IMR-90 (cell line): ENCODE data around the gene CYP2A13. TPM values are rescaled to one million over a fixed set of nuclear protein-coding genes. Genes with fewer than 3 reads are reported as not detected.
A peak's percentile ranks its signal among the peaks of the same experiment; 100 is the strongest.
"Not testable (repeated sequence)": the region's sequence is repeated elsewhere in the genome, so short reads cannot be mapped to it uniquely, and the experiment has no call there.

Experiments used
- ATAC-seq: fragments of 200-7000 bp; cut with Tn5 transposase; 2 replicates; pipeline ENCODE4 v1.9.1; 2020; ENCODE audit warnings: low read depth, mild to moderate bottlenecking, moderate library complexity
- BruUV-seq: library from RNA; stranded (reverse); fragments of 400-500 nt; replicated peaks from 2 replicates; lab custom pipeline; 2021; lab: Mats Ljungman, UMichigan
- CTCF ChIA-PET: fragments of 300-600 bp; formaldehyde crosslinking; extraction: SDS; loops from one replicate; lab custom pipeline; 2021; ENCODE audit warnings: antibody characterized with exemption; lab: Yijun Ruan, JAX
- POLR2A ChIA-PET: fragments of 300-600 bp; sonication (Branson Sonifier 250); formaldehyde crosslinking; loops from one replicate; lab custom pipeline; 2022; ENCODE audit warnings: antibody characterized with exemption; ENCODE audit not compliant: unreplicated experiment; lab: Charles Lee
- DNase-seq: peaks from one replicate; pipeline ENCODE4 v3.0.0; 2013
- H2AFZ ChIP-seq: replicated peaks from 2 replicates; pipeline ENCODE3; 2013; ENCODE audit warnings: low read length, mild to moderate bottlenecking; ENCODE audit not compliant: poor library complexity
- H2AK5ac ChIP-seq: 2 replicates; pipeline ENCODE4 v1.6.1; 2013; ENCODE audit warnings: low read depth, low read length, inconsistent platforms
- H2AK9ac ChIP-seq: replicated peaks from 2 replicates; pipeline ENCODE3; 2013; ENCODE audit warnings: mild to moderate bottlenecking, low read depth, low read length, moderate library complexity; ENCODE audit not compliant: poor library complexity
- H2BK120ac ChIP-seq: 2 replicates; pipeline ENCODE4 v1.6.1; 2013; ENCODE audit warnings: low read depth, low read length, inconsistent platforms
- H2BK15ac ChIP-seq: 3 replicates; pipeline ENCODE4 v1.6.1; 2013; ENCODE audit warnings: low read depth, low read length, inconsistent platforms
- H2BK20ac ChIP-seq: 2 replicates; pipeline ENCODE4 v1.6.1; 2013; ENCODE audit warnings: low read depth, mild to moderate bottlenecking, inconsistent platforms, low read length, moderate library complexity
- H2BK5ac ChIP-seq: 2 replicates; pipeline ENCODE4 v1.6.1; 2013; ENCODE audit warnings: mild to moderate bottlenecking, low read depth, low read length, inconsistent platforms; ENCODE audit not compliant: poor library complexity, severe bottlenecking
- H3K14ac ChIP-seq: replicated peaks from 2 replicates; pipeline ENCODE4 v1.6.1; 2013; ENCODE audit warnings: low read depth, low read length, inconsistent platforms
- H3K18ac ChIP-seq: 2 replicates; pipeline ENCODE4 v1.6.1; 2013; ENCODE audit warnings: low read depth, low read length, control low read depth
- H3K23ac ChIP-seq: 2 replicates; pipeline ENCODE4 v1.6.1; 2013; ENCODE audit warnings: low read depth, low read length, inconsistent platforms
- H3K27ac ChIP-seq: 2 replicates; pipeline ENCODE4 v1.5.1; 2013; ENCODE audit warnings: mild to moderate bottlenecking, control low read depth, low read length; ENCODE audit not compliant: insufficient read depth
- H3K27me3 ChIP-seq: 2 replicates; pipeline ENCODE4 v1.6.1; 2013; ENCODE audit warnings: low read length; ENCODE audit not compliant: control insufficient read depth, insufficient read depth
- H3K36me3 ChIP-seq: 2 replicates; pipeline ENCODE4 v1.6.1; 2013; ENCODE audit warnings: low read length, mixed read lengths; ENCODE audit not compliant: control insufficient read depth, insufficient read depth
- H3K4ac ChIP-seq: 2 replicates; pipeline ENCODE4 v1.6.1; 2013; ENCODE audit warnings: low read depth, low read length, inconsistent platforms
- H3K4me1 ChIP-seq: 2 replicates; pipeline ENCODE4 v1.6.1; 2013; ENCODE audit warnings: low read length, mixed read lengths; ENCODE audit not compliant: control insufficient read depth, insufficient read depth
- H3K4me2 ChIP-seq: 2 replicates; pipeline ENCODE4 v1.6.1; 2013; ENCODE audit warnings: low read depth, mild to moderate bottlenecking, control low read depth, low read length, moderate library complexity
- H3K4me3 ChIP-seq: 2 replicates; pipeline ENCODE4 v1.5.1; 2013; ENCODE audit warnings: low read depth, mild to moderate bottlenecking, control low read depth, low read length, moderate library complexity; ENCODE audit not compliant: insufficient read depth
- H3K56ac ChIP-seq: 2 replicates; pipeline ENCODE4 v1.6.1; 2013; ENCODE audit warnings: low read length, inconsistent platforms; ENCODE audit not compliant: insufficient read depth; ENCODE audit errors: extremely low read depth
- H3K79me1 ChIP-seq, 2 experiments: 2 replicates each; pipeline ENCODE4 v1.6.1; 2013; ENCODE audit warnings: low read length in 2 of 2, inconsistent platforms in 1 of 2, low read depth in 1 of 2
- H3K9ac ChIP-seq: 2 replicates; pipeline ENCODE4 v1.6.1; 2013; ENCODE audit warnings: low read depth, low read length, control low read depth
- H3K9me1 ChIP-seq: 2 replicates; pipeline ENCODE4 v1.6.1; 2013; ENCODE audit warnings: low read length, inconsistent platforms; ENCODE audit not compliant: insufficient read depth
- H3K9me3 ChIP-seq: 2 replicates; pipeline ENCODE4 v1.6.1; 2013; ENCODE audit warnings: low read length; ENCODE audit not compliant: control insufficient read depth, insufficient read depth
- H4K20me1 ChIP-seq: 2 replicates; pipeline ENCODE4 v1.6.1; 2013; ENCODE audit warnings: low read length, inconsistent platforms; ENCODE audit not compliant: insufficient read depth
- H4K5ac ChIP-seq: 2 replicates; pipeline ENCODE4 v1.6.1; 2013; ENCODE audit warnings: mild to moderate bottlenecking, low read depth, low read length, control low read depth
- H4K8ac ChIP-seq, 2 experiments: 2 replicates each; pipeline ENCODE4 v1.6.1; 2013; ENCODE audit warnings: low read depth in 2 of 2, low read length in 2 of 2, control low read depth in 1 of 2, inconsistent platforms in 1 of 2
- H4K91ac ChIP-seq: 2 replicates; pipeline ENCODE4 v1.6.1; 2013; ENCODE audit warnings: low read depth, low read length, inconsistent platforms; ENCODE audit not compliant: insufficient read depth
- CTCF ChIP-seq: conservative IDR thresholded peaks from 2 replicates; pipeline ENCODE4 v1.5.1; 2012; ENCODE audit warnings: mild to moderate bottlenecking, low read depth, low read length, improper control_type of control experiment
- WGBS, 2 experiments: methylation state at CpG; one replicate each; pipeline versions ENCODE4 v1.1.5 to v1.1.7; 2013; ENCODE audit warnings: missing lambda C conversion rate in 2 of 2; ENCODE audit not compliant: insufficient read length in 1 of 2; ENCODE audit errors: extremely low coverage in 2 of 2; 5-methylcytosine and 5-hydroxymethylcytosine counted together
- dilution Hi-C: fragments of 300-500 bp; cut with HindIII; formaldehyde crosslinking; loops from one replicate; pipeline ENCODE4 v1.14.3; 2018; ENCODE audit warnings: low sequenced_read_pairs; ENCODE audit not compliant: unreplicated experiment
- in situ Hi-C: fragments of 300-500 bp; cut with MboI; formaldehyde crosslinking; loops from 3 replicates; pipeline ENCODE4 v1.14.3; 2019; ENCODE audit warnings: low sequenced_read_pairs, inconsistent platforms, mixed read lengths
- intact Hi-C: fragments of 100-400 bp; cut with micrococcal nuclease; formaldehyde crosslinking; loops from 2 replicates; pipeline ENCODE4 v1.10.0; 2022
- polyA plus RNA-seq, 3 experiments: library from polyadenylated mRNA; depleted of rRNA; stranded (reverse); fragments of >200 nt; gene quantifications; 2 replicates each; pipeline ENCODE4 v1.2.3, GENCODE V29; 2012; ENCODE audit warnings: low replicate concordance in 1 of 3
- total RNA-seq: library from RNA; depleted of rRNA; stranded (reverse); fragments of >200 nt; gene quantifications from 2 replicates; pipeline ENCODE4 v1.2.3, GENCODE V29; 2012

CYP2A13 gene
- total and polyA plus RNA-seq, 2 of the 4 experiments (the other 2 are of a cell fraction) = not detected

GRCh38 chr19:41127801-41128300 lies 39.6 kb downstream of the CYP2A13 start:
- H3K4me3 ChIP-seq, H3K56ac ChIP-seq, H2AK9ac ChIP-seq, H4K20me1 ChIP-seq, dilution Hi-C loops, H3K36me3 ChIP-seq, H2BK120ac ChIP-seq, H3K27ac ChIP-seq, BruUV-seq, H3K23ac ChIP-seq, H2BK15ac ChIP-seq, in situ Hi-C loops, H3K14ac ChIP-seq, H2BK20ac ChIP-seq, H4K5ac ChIP-seq, H3K9me3 ChIP-seq, H2BK5ac ChIP-seq, H3K18ac ChIP-seq, H3K9ac ChIP-seq, H4K91ac ChIP-seq, H2AK5ac ChIP-seq, H3K4me1 ChIP-seq, H3K9me1 ChIP-seq, H3K4ac ChIP-seq, POLR2A ChIA-PET, H3K79me1 ChIP-seq, H4K8ac ChIP-seq: not testable (repeated sequence)
- peak overlapping the region; percentile 69 for H2AFZ ChIP-seq
- TF ChIP-seq CTCF = peak; percentile 29; the same call in 1 of the 2 replicates
- intact Hi-C loops = loop anchor here (2.0 kb wide), 1 partner anchor 135 kb away; no protein-coding TSS in a partner anchor
- H3K4me2 ChIP-seq = peak overlapping the region; percentile 19
- DNase-seq = peak; percentile 59
- 0% methylated on average over 2 of the region's 29 CpGs; no CpG with 5 or more reads in 1 of the 2 experiments for WGBS, 2 experiments
- CTCF ChIA-PET = interaction anchor here (0.6 kb wide), 1 partner anchor 51 kb away, joined by 4 read pairs; no protein-coding TSS in a partner anchor
- H3K27me3 ChIP-seq = peaks cover 17% of the 10 kb centered on the region
- ATAC-seq = peak; percentile 91
